NOMO-1 treated with DMSO at 0.1 percent for 48 hours (cell line): ENCODE data around the gene FYB2.

Experiments used
- DNase-seq: peaks from one replicate; lab custom pipeline; 2025; ENCODE audit not compliant: unreplicated experiment; lab: John Stamatoyannopoulos, UW

Gene FYB2

DNA sequence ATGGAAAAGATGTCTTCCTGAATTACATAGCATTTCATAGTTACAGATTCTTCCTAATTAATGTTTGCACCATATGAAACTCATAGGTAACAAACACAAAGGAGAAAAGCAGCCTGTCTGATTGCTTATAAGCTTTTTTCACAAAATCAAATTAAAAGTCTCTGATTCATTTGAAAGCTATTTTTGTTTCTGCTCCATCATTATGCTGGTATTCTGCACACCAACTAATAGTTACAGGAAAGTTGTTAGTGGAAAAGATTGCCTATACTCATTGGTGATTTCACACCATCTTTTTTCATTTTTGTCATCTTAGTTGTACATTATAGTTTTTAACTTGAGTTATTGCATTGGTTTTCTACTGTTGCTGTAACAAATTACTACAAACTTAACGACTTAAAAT, 104.0 kb downstream of the FYB2 start:
- no peak for DNase-seq

- no peak for DNase-seq
Measured at GRCh38 chr1:56713112-56713511, 106.1 kb downstream of the FYB2 start.

DNA sequence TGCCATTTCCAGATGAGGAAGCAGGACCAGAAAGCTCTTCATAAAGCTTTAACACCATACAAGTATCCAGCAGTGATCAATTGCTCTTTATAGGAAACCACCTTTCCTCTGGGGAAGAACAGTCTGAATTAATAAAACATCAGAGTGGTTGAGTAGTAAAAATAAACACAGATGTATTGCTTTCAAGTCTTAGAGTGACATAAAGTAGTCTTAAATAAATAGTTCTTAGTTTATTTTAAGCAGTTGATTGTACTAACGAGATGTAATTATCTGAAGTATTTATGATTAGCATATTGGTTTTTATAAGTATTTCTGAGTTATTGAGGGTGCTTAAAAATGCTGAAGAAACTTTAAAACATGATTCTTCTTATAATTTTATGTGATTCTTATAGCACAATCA, 107.1 kb downstream of the FYB2 start:
- DNase-seq = no peak

DNA sequence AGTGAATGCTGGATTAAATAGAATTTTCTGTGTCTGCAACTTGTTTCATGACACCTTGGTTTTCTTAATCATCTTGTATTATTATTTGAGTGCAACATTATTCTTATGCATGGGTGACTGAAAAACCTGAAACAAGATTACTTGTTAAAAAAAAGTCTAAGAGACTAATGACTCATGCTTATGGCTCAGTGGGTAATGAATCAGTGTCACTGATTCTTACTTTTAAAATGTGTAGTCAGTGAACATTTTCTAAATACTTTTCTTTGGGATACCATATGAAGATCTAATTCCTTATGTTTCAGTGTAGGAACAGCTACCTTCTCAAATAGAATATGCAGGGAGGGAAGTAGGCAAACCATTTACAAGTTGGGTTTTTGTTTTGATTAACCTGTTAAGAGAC, 108.6 kb downstream of the FYB2 start:
- no peak for DNase-seq

DNA sequence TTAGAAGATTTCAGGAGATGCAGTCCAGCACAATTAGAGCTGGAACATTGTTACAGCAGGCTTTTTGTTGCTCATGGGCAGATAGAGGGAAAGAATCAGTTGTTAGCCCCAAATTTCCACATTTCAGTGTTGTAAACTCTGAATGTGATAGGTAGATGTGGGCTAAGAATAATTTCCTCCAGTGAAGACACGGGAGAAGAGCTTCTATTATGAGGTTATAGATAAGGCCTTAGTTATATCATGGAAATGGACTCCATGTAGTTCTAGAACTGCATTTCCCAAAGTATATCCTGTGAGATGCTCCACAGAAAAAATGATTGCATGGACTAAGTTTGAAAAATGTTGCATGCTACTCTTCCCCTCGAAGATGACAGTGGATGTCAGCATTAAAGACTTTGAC, 109.2 kb downstream of the FYB2 start:
- no peak for DNase-seq

DNA sequence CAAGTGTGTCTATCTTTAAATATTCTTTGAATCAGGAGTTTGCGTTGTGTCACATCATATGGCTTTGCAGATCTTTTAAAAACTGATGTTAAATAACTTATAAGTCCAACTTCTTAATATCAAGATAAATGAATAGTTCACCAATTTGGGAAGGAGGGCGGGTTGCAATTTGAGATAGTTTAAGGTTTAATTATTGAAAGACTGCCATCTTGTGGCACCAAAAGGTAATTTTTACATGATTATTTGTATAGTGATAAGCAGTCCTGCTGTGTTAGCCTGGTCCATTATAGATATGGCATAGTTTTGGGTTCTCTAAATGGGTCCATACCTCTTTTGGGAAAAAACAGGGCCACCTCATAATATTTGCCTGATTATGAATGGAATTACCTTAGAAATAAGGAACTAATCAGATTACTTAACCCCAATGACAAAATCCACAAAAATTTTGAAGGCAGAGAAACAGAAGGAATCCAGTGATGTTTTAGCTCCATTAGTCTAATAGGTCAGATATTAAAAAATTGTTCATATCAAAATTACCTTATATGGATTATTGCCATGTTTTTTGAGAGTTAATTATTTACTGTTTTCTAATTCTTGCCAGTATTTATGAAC, 109.8 kb downstream of the FYB2 start:
- DNase-seq = peak; percentile 16

GRCh38 chr1:56707379-56707778, 111.8 kb downstream of the FYB2 start:
- no peak for DNase-seq

GRCh38 chr1:56703747-56704146, 115.5 kb downstream of the FYB2 start:
- no peak for DNase-seq

GRCh38 chr1:56696663-56697062, 122.5 kb downstream of the FYB2 start:
- no peak for DNase-seq

DNA sequence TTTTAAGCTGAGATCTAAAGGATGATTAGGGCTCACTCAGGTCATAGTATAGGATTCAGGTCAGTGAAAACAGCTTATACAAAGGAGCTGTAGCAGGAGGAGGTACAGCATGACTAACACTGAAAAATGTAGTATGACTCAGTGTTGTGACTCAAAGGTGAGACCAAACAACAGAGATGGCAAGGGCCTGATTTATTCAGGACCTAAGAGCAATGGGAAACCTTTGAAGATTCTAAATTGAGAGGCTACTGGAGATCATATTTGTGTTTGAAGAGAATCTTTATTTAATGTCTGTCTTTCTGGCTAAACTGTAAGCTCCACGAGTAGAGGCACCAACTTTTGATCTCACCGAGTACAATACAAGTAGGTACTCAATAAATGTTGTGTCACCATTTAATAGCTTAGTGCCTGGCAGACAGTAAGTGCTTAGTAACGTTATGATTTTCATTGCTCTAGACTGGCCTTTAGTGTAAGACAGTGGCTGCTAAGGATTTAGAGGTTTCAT, 130.6 kb downstream of the FYB2 start:
- no peak for DNase-seq

- DNase-seq = no peak
Measured at GRCh38 chr1:56686169-56686568, 133.0 kb downstream of the FYB2 start.

DNA sequence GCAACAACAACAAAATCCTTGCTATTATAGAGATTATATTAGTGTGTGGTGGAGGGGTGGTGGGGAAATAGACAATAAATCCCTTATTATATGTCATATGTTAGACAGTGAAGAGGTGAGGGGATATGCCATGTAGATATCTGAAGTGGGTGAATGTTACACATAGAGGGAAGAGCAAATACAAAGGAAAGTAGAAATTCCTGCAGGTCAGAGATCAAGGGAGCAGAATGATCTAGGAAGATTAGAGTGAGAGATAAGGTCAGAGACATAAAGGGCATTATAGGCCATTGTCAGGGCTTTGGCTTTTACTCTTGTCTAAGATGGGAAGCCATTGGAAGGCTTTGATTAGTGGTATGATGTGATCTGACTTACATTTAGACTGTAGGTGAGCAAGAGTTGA, 135.6 kb downstream of the FYB2 start:
- DNase-seq = no peak

- DNase-seq = no peak
Measured at GRCh38 chr1:56676571-56677035, 142.6 kb downstream of the FYB2 start.

- DNase-seq = no peak
Measured at GRCh38 chr1:56675763-56676162, 143.4 kb downstream of the FYB2 start.

DNA sequence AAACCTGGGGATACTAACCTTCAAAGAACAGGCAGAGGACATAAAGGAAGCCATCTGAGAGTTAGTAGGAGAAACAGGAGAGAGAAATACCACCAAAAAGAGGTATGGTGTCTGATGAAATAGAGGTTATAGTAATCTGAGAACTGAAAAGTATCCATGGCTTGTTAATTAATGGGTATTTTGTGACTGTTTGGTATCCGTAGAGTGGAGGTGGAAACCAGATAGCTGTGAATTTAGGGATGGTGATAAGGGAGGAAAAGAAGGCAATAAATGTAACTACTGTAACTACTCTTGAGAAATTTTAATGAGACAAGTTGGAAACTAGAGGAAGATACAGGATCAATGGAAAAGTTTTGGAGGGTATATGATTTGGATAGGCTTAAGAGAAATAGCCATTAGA, 146.6 kb downstream of the FYB2 start:
- no peak for DNase-seq

GRCh38 chr1:56671542-56671941, 147.7 kb downstream of the FYB2 start:
- no peak for DNase-seq

DNA sequence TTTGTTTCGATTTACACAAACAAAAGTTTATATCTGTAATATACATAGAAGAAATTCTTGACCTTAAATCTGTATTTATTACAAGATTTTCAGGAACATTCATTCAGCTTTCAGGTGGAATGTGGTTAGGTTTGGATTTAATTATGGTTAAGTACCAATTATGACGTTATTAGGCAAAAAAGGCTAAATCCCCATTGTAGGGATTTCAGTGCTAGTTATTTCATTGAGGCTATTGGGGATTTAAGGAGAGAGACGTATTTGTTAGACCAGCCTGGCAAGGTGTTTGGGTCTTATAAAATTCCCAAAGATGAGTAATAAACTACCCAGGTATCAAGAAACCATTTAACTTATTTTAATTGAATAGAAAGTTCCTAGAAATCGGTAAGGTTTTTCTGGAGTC, 148.1 kb downstream of the FYB2 start:
- DNase-seq = no peak

GRCh38 chr1:56670350-56670749, 148.9 kb downstream of the FYB2 start:
- no peak for DNase-seq
